GM12878 (cell line): Measurements from ENCODE around the gene ZNF512. TPM values are rescaled to one million over a fixed set of nuclear protein-coding genes. Genes with fewer than 3 reads are reported as not detected.

Experiments used
- CHD2 ChIP-seq: IDR thresholded peaks from 2 replicates; pipeline ENCODE4 v1.6.1; 2011; ENCODE audit warnings: low read depth, low read length, improper control_type of control experiment, borderline replicate concordance
- DPF2 ChIP-seq: fragments of 450-650 bp; IDR thresholded peaks from 2 replicates; pipeline ENCODE4 v1.6.1; 2017; ENCODE audit warnings: mild to moderate bottlenecking
- EED ChIP-seq: sonication (generic); IDR thresholded peaks from 2 replicates; pipeline ENCODE4 v1.6.1; 2016; ENCODE audit warnings: antibody characterized with exemption, low read depth
- ETV6 ChIP-seq, 2 experiments: fragments of 450-650 bp in 1 of 2; IDR thresholded peaks in 1 of 2; conservative IDR thresholded peaks in 1 of 2; 2 replicates each; pipeline ENCODE4 v1.6.1; 2014; ENCODE audit warnings: antibody characterized with exemption in 1 of 2, borderline replicate concordance in 1 of 2, low read depth in 1 of 2, mild to moderate bottlenecking in 1 of 2, moderate library complexity in 1 of 2
- FOXK2 ChIP-seq: fragments of 450-650 bp; IDR thresholded peaks from 2 replicates; pipeline ENCODE4 v1.6.1; 2017; ENCODE audit warnings: mild to moderate bottlenecking, moderate library complexity
- FOXM1 ChIP-seq: IDR thresholded peaks from 2 replicates; pipeline ENCODE4 v1.6.1; 2012; ENCODE audit warnings: low read depth, mild to moderate bottlenecking, inconsistent platforms, low read length, moderate library complexity
- HCFC1 ChIP-seq: fragments of 150-350 bp; IDR thresholded peaks from 2 replicates; pipeline ENCODE4 v1.6.1; 2014; ENCODE audit warnings: low read length
- HDAC6 ChIP-seq: fragments of 200-600 bp; sonication (generic); IDR thresholded peaks from one replicate; pipeline ENCODE4 v1.8.0; 2017; ENCODE audit warnings: antibody characterized with exemption; ENCODE audit not compliant: unreplicated experiment
- IKZF2 ChIP-seq, 2 experiments: fragments of 450-650 bp; IDR thresholded peaks; 2 replicates each; pipeline ENCODE4 v1.6.1; 2017; ENCODE audit warnings: mild to moderate bottlenecking in 2 of 2, moderate library complexity in 2 of 2
- MTA2 ChIP-seq: fragments of 450-650 bp; IDR thresholded peaks from 2 replicates; pipeline ENCODE4 v1.6.1; 2016; ENCODE audit warnings: low read depth, mild to moderate bottlenecking, moderate library complexity
- NR2F1 ChIP-seq: fragments of 450-650 bp; conservative IDR thresholded peaks from 2 replicates; pipeline ENCODE4 v1.6.1; 2017; ENCODE audit warnings: mild to moderate bottlenecking
- POLR2A ChIP-seq: IDR thresholded peaks from 2 replicates; pipeline ENCODE4 v1.6.1; 2011; ENCODE audit warnings: low read depth, mild to moderate bottlenecking, low read length
- RAD51 ChIP-seq: fragments of 450-650 bp; IDR thresholded peaks from 2 replicates; pipeline ENCODE4 v1.6.1; 2016; ENCODE audit warnings: moderate library complexity, mild to moderate bottlenecking, inconsistent platforms
- SPI1 ChIP-seq: IDR thresholded peaks from 2 replicates; pipeline ENCODE4 v1.6.1; 2011; ENCODE audit warnings: low read depth, mild to moderate bottlenecking, low read length, moderate library complexity, borderline replicate concordance; ENCODE audit not compliant: insufficient read depth
- TCF3 ChIP-seq: IDR thresholded peaks from 2 replicates; pipeline ENCODE4 v1.6.1; 2012; ENCODE audit warnings: low read depth, mild to moderate bottlenecking, low read length, borderline replicate concordance; ENCODE audit not compliant: insufficient read depth
- YBX1 ChIP-seq: fragments of 450-650 bp; IDR thresholded peaks from 2 replicates; pipeline ENCODE4 v1.6.1; 2016; ENCODE audit warnings: antibody characterized with exemption
- ZNF384 ChIP-seq: IDR thresholded peaks from 2 replicates; pipeline ENCODE4 v1.6.1; 2012; ENCODE audit warnings: low read depth, mild to moderate bottlenecking, low read length, improper control_type of control experiment, borderline replicate concordance
- ZZZ3 ChIP-seq: IDR thresholded peaks from 2 replicates; pipeline ENCODE4 v1.6.1; 2011; ENCODE audit warnings: low read depth; ENCODE audit not compliant: control insufficient read depth, insufficient read length
- polyA plus RNA-seq, 11 experiments: library from polyadenylated mRNA; depleted of rRNA in 4 of 11; unstranded in 6 of 11; stranded (reverse) in 5 of 11; fragments of >200 nt; fragmentation: Nextera tagmentation in 4 of 11; fragmentation: Illumina TruSeq in 1 of 11; extraction: Ambion mirVana in 4 of 11; extraction: Trizol in 1 of 11; gene quantifications; 1 replicate in 1 of 11; 2 replicates in 10 of 11; pipeline versions ENCODE4 v1.2.1 to v1.2.3, GENCODE V29; 2011 to 2016; ENCODE audit warnings: inconsistent platforms in 2 of 11, missing spikeins in 2 of 11, low read depth in 1 of 11
- total RNA-seq, 4 experiments: library from RNA; depleted of rRNA in 3 of 4; stranded (reverse); fragments of >200 nt in 3 of 4; fragmentation: Illumina TruSeq in 1 of 4; extraction: Trizol in 1 of 4; gene quantifications; 2 replicates each; pipeline versions ENCODE4 v1.2.1 to v1.2.3, GENCODE V29; 2013 to 2021
- TF ChIP-seq, protein P1 (sequence below): IDR thresholded peaks from 2 replicates; pipeline ENCODE4 v1.6.1; 2011; ENCODE audit warnings: borderline replicate concordance, low read depth, mild to moderate bottlenecking, moderate library complexity, low read length; ENCODE audit not compliant: insufficient read depth, poor library complexity, severe bottlenecking
- TF ChIP-seq, protein P2 (sequence below): fragments of 450-650 bp; IDR thresholded peaks from 2 replicates; pipeline ENCODE4 v1.6.1; 2017; ENCODE audit warnings: antibody characterized with exemption, mild to moderate bottlenecking, moderate library complexity
- TF ChIP-seq, protein P3 (sequence below): fragments of 450-650 bp; IDR thresholded peaks from 2 replicates; pipeline ENCODE4 v1.6.1; 2017; ENCODE audit warnings: mild to moderate bottlenecking, moderate library complexity
- TF ChIP-seq, protein P4 (sequence below): IDR thresholded peaks from 2 replicates; pipeline ENCODE4 v1.6.1; 2012; ENCODE audit warnings: low read depth, low read length, improper control_type of control experiment

ZNF512 gene
- total and polyA plus RNA-seq, 10 of the 15 experiments (the other 5 are each of a cell fraction or from before 2014, with no cell fraction given) = 14.1 to 61.9 (median 31.2) TPM

DNA sequence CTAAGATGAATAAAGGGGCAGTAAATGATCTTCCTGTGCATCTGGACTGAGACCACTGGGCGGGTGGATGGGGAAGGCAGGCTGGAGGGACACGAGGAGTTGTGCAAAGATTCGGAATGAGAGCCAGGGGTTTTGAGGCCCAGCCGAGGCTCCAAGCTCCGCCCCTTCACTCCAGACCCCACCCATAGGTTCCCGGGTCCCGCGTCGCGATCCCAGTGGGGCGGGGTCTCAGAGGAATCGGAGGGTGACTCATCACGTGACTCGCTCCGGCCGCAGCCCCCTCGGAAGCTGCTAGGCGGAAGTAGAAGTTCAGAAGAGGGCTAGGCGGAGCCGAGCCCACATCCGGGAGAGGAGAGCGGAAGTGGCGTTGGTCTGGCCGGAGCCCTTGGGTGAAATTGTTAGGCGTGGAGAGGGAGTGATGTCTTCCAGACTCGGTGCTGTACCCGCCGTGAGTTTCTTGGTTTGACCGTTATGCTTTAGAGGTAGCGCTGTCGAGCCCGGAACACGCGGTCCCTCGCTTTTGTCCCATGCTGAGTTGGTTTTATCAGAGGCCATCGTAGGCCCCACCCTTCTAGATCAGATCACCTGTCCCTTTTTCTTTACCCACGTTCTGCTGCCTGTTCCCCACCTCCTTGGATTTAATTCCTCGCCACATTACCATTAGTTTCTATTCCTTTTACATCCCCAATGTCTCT lies at the start of gene ZNF512 (continued):
- TF ChIP-seq HDAC6 (no peak), ETV6 (conservative IDR thresholded peaks at IDR 0.05 in 1 of 2, IDR thresholded peaks at IDR 0.05 in 1 of 2; ENCODE audit: borderline replicate concordance in 1 of 2, low read depth in 1 of 2) (no peak; a peak in 1 of 4 replicates), FOXM1 (no peak), NR2F1 (0 out of 2 replicates have a peak, but pooled peaks have one; percentile 12), RAD51 (peak; percentile 99), CHD2 (no peak), FOXK2 (no peak), MTA2 (no peak), ZNF384 (no peak), ZZZ3 (no peak), DPF2 (0 out of 2 replicates have a peak, but pooled peaks have one; percentile 33), IKZF2 (IDR thresholded peaks at IDR 0.05) (no peak; a peak in 1 of 4 replicates), HCFC1 (0 out of 2 replicates have a peak, but pooled peaks have one; percentile 18), TCF3 (no peak), SPI1 (peak; percentile 82), POLR2A (peak; percentile 80), YBX1 (no peak), EED (no peak)
- TF ChIP-seq, protein P1, sequence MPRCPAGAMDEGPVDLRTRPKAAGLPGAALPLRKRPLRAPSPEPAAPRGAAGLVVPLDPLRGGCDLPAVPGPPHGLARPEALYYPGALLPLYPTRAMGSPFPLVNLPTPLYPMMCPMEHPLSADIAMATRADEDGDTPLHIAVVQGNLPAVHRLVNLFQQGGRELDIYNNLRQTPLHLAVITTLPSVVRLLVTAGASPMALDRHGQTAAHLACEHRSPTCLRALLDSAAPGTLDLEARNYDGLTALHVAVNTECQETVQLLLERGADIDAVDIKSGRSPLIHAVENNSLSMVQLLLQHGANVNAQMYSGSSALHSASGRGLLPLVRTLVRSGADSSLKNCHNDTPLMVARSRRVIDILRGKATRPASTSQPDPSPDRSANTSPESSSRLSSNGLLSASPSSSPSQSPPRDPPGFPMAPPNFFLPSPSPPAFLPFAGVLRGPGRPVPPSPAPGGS = no peak
- TF ChIP-seq, protein P2, sequence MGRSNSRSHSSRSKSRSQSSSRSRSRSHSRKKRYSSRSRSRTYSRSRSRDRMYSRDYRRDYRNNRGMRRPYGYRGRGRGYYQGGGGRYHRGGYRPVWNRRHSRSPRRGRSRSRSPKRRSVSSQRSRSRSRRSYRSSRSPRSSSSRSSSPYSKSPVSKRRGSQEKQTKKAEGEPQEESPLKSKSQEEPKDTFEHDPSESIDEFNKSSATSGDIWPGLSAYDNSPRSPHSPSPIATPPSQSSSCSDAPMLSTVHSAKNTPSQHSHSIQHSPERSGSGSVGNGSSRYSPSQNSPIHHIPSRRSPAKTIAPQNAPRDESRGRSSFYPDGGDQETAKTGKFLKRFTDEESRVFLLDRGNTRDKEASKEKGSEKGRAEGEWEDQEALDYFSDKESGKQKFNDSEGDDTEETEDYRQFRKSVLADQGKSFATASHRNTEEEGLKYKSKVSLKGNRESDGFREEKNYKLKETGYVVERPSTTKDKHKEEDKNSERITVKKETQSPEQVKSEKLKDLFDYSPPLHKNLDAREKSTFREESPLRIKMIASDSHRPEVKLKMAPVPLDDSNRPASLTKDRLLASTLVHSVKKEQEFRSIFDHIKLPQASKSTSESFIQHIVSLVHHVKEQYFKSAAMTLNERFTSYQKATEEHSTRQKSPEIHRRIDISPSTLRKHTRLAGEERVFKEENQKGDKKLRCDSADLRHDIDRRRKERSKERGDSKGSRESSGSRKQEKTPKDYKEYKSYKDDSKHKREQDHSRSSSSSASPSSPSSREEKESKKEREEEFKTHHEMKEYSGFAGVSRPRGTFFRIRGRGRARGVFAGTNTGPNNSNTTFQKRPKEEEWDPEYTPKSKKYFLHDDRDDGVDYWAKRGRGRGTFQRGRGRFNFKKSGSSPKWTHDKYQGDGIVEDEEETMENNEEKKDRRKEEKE = no peak
- TF ChIP-seq, protein P3, sequence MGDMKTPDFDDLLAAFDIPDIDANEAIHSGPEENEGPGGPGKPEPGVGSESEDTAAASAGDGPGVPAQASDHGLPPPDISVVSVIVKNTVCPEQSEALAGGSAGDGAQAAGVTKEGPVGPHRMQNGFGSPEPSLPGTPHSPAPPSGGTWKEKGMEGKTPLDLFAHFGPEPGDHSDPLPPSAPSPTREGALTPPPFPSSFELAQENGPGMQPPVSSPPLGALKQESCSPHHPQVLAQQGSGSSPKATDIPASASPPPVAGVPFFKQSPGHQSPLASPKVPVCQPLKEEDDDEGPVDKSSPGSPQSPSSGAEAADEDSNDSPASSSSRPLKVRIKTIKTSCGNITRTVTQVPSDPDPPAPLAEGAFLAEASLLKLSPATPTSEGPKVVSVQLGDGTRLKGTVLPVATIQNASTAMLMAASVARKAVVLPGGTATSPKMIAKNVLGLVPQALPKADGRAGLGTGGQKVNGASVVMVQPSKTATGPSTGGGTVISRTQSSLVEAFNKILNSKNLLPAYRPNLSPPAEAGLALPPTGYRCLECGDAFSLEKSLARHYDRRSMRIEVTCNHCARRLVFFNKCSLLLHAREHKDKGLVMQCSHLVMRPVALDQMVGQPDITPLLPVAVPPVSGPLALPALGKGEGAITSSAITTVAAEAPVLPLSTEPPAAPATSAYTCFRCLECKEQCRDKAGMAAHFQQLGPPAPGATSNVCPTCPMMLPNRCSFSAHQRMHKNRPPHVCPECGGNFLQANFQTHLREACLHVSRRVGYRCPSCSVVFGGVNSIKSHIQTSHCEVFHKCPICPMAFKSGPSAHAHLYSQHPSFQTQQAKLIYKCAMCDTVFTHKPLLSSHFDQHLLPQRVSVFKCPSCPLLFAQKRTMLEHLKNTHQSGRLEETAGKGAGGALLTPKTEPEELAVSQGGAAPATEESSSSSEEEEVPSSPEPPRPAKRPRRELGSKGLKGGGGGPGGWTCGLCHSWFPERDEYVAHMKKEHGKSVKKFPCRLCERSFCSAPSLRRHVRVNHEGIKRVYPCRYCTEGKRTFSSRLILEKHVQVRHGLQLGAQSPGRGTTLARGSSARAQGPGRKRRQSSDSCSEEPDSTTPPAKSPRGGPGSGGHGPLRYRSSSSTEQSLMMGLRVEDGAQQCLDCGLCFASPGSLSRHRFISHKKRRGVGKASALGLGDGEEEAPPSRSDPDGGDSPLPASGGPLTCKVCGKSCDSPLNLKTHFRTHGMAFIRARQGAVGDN = peak; percentile 73
- TF ChIP-seq, protein P4, sequence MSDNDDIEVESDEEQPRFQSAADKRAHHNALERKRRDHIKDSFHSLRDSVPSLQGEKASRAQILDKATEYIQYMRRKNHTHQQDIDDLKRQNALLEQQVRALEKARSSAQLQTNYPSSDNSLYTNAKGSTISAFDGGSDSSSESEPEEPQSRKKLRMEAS = peak; percentile 80
